ENCODE measurements around the gene DNHD1. TPM values are rescaled to one million over a fixed set of nuclear protein-coding genes. Genes with fewer than 3 reads are reported as not detected.

The DNHD1 gene
- polyA plus RNA-seq, 3 donors: 7.3 to 13.4 (median 7.3) TPM

DNA sequence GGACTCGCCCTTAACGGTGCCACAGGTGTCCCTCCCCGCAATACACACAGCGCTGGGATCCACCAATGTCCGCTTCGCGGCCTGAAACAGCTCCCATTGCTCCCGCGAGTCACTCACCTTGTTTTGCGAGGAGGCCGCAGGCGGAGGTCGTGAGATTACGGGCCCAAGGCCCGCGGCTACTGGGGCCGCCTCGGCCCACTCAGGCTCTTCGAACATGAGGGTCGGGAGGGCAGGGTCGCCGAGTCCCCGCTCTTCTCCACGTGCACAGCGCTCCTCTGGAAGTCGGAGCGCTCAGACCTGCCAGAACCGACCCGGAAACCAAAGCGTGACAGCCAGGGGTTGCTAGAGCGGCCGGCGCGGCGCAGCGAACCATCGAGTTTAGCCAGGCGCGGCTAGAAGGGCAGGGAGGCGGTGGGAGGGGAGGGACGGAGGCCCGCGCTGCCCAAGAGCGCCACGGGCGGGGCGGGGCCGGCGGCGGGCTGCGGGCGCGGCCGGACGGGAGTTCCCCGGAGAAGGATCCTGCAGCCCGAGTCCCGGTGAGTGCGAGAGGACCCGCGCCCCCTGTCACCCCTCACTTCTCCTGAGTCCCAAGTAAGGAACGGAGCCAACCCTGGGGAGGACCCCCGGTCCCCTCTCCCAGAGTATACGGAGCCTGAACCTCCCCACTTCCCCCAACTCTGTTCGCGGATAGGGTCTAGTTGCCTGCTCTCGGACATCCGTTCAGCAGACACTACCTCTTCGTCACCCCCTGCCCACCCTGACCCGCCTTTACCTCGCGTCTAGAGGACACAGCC is 106.4 kb downstream of the DNHD1 start, which contains the start of the genes ILK and RRP8:
TSS of gene ILK (plus strand) at position 488 of the 794 bp plus-strand sequence. CDS start 498 bp downstream, outside the sequence.
TSS of gene RRP8 (minus strand) at position 330 of the 794 bp plus-strand sequence. CDS start at position 216, 114 bp downstream.
- DNase-seq (ENCODE audit: extremely low read depth in 1 of 11, low read depth in 9 of 11, low spot score in 4 of 11): peak; percentile 66 to 91 (median 84)

DNA sequence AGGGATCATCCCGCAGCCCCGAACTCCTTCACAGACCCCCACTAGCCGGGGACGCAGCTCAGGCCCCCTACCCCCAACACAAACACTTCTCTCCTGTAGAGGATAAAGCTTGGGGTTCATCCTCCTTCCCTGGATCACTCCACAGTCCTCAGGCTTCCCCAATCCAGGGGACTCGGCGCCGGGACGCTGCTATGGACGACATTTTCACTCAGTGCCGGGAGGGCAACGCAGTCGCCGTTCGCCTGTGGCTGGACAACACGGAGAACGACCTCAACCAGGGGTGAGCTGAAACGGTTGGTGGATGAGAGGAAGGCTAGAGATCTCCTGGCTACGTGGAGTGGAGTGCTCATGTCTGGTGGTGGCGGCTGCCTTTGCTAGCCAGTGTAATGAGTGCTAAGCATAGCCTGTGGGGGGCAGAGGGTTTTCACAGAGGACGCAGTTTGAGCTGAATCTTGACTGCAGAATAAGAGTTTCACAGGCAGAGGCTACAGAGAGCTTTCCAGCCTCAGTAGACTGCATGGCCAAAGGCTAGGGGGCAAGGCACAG is 107.1 kb downstream of the DNHD1 start:
- peak in 6 of 11 donors; percentile 39 to 78 (median 64) for DNase-seq (ENCODE audit: extremely low read depth in 1 of 11, low read depth in 9 of 11, low spot score in 4 of 11)

DNA sequence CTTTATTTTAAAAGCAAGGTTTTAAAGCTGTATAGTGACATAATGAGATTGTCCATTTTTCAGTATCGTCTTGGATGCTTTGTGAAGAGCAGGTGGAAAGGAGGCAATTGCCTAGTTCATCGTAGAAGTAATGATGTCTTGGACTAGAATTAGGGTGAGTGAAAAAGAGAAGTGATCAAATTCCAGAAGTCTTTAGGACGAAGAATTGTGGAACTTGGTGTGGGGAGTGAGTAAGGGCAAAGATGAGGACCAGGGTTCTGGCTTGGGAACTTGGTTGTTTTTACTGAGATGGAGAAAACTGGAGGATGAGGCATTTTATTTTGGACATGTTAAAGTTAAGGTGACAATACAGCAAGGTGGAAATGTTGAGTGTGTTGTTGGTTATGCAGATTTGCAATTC is 107.7 kb downstream of the DNHD1 start:
- DNase-seq (ENCODE audit: extremely low read depth in 1 of 11, low read depth in 9 of 11, low spot score in 4 of 11): peak in 1 of 11 donors; percentile 11

DNA sequence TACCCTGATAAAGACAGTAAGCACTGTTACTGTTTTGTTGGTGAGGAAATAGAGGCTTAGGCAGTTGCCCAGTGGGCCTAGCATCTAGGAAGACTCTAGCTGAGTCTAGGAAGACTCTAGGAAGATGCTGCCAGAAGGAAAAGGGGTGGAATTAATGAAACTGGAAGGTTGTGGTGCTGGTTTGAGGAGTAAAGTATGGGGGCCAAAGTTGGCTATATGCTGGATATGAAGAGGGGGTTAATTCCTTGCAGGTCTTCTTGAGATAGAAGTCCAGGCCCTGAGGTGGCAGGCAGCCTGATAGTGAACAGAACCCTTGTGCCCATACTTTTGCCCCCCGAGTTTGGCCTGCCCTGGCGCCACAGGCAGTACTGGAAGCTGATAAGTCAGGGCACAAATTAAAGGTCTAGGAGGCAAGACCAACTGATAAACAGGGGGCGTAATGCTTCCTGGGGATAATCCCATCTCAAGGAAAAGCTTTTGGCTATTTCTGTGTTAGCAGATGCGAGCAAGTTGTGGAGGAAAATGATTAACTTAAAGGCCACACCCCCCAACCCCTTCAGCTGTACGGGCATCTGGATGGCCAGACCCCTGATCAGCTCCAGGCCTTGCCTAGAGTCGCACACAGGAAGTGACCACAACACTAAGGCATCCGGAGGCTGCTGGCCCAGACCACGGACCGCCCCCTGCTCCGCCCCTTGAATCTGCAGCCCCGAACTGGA is 109.5 kb downstream of the DNHD1 start:
- peak; percentile 77 to 96 (median 87) for DNase-seq (ENCODE audit: extremely low read depth in 1 of 11, low read depth in 9 of 11, low spot score in 4 of 11)

DNA sequence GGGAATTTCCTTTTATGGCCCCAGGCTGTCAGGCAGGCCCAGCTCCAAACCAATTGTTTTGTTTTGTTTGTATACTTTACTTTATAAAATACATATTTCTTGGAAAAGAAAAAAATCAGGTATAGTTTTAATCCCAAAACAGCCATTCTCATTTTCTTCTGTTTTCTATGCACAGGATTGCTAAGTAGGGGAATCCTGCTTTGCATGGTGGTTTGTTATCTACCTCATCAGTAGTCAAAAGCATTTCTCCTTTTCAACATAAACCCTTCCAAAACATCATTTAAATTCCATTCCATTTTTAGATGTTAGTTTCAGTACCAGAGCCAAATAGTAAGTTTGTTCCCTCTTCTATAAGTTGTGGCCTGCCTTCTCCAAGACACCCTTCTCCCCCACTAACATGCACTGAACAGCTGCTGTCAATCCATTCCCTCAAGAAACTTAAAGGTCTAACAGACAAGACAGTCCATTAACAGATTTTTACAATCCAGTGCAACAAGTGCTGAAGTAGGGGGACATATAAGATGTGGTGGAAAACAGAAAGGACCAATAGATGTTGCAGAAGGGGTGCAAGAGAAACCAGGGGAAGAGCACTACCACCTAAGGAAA is 110.2 kb downstream of the DNHD1 start:
- DNase-seq (ENCODE audit: extremely low read depth in 1 of 11, low read depth in 9 of 11, low spot score in 4 of 11): no peak

DNA sequence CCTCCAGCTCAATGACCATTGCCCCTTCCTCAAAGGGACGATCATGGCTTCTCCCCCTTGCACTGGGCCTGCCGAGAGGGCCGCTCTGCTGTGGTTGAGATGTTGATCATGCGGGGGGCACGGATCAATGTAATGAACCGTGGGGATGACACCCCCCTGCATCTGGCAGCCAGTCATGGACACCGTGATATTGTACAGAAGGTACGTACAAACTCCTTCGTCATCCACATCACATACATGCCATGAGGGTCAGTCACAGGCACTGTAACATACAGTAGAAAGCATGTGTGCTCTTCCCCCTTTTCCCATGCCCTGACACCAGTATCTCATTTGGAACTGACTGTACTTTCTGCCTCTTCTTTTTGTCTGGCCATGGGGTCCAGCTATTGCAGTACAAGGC is 110.9 kb downstream of the DNHD1 start:
- no peak for DNase-seq (ENCODE audit: extremely low read depth in 1 of 11, low read depth in 9 of 11, low spot score in 4 of 11)

DNA sequence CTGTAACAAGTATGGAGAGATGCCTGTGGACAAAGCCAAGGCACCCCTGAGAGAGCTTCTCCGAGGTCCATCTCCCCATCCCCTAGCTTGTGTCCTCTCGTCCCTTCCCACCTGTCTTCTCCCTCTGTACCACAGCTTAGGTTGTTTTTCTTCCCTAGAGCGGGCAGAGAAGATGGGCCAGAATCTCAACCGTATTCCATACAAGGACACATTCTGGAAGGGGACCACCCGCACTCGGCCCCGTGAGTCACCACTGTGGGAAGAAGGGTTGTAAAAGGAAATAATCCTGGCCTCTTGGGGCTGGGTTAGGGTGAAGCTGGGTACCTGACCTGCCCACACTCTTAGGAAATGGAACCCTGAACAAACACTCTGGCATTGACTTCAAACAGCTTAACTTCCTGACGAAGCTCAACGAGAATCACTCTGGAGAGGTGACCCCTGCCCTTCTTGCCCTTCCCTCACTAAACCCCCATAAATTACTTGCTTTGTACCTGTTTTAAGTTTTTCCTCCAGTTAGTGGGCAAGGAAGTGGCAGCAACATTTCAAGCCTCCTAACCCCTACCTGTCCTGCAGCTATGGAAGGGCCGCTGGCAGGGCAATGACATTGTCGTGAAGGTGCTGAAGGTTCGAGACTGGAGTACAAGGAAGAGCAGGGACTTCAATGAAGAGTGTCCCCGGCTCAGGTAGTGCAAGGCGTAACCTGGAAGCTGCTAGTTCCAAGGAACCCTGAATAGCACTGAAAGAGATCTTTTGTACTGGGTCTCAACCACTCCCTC is 111.8 kb downstream of the DNHD1 start:
- no peak for DNase-seq (ENCODE audit: extremely low read depth in 1 of 11, low read depth in 9 of 11, low spot score in 4 of 11)

DNA sequence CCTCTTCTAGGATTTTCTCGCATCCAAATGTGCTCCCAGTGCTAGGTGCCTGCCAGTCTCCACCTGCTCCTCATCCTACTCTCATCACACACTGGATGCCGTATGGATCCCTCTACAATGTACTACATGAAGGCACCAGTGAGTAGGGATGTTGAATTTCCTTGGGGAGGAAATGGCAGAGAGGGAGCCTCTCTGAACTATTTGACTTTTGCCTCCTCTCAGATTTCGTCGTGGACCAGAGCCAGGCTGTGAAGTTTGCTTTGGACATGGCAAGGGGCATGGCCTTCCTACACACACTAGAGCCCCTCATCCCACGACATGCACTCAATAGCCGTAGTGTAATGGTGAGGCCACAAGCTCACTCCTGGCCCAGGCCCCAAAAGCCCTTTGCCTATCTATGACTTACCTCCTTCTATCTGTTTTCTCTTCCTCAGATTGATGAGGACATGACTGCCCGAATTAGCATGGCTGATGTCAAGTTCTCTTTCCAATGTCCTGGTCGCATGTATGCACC is 112.5 kb downstream of the DNHD1 start:
- DNase-seq (ENCODE audit: extremely low read depth in 1 of 11, low read depth in 9 of 11, low spot score in 4 of 11): no peak

DNA sequence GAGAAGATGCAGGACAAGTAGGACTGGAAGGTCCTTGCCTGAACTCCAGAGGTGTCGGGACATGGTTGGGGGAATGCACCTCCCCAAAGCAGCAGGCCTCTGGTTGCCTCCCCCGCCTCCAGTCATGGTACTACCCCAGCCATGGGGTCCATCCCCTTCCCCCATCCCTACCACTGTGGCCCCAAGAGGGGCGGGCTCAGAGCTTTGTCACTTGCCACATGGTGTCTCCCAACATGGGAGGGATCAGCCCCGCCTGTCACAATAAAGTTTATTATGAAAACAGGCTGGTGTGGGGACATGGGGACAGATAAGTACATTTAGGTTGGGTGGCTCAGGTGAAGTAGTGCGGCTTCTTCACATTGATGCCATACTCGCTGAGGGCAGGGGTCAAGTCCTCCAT is 113.5 kb downstream of the DNHD1 start:
- no peak for DNase-seq (ENCODE audit: extremely low read depth in 1 of 11, low read depth in 9 of 11, low spot score in 4 of 11)

DNA sequence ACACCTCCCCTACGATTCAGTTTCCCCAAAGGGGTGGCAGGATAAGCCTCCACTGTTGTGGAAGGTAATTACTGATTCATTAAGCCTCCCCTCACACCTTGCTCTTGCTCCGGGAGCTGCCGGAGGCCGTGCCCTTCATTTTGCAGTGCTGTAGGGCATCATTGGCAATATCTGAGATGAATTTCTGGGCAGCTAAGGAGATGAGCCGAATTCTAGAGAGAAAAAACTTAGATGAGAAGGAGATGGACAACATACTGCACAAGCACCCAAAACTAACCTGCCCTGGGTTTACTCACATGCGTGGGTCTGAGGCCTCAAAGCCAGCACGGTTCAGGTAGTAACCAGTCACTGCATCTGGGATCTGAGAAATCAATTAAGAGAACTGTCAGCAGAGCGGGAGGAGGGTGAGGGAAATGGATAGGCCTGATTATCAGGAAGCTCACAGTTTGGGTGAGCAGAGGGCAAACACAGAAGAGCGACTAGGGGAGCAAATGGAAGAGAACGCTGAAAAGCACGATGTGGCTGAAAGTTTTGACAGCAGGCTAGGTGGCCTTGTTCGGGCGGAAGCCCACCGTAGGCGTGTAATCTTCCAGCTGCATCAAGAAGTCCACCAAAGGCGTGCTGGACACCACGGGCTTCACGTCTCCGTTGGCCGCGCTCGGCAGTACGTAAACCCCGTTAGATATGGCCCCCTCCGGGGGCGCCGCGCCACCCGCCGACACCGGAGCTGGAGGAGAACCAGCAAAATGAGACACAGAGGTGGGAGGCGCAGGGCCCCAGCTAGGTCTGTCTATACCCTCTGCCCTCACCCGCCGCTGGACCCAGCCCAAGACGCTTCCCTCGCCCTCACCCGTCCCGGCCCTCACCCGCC is 114.2 kb downstream of the DNHD1 start:
- peak in 1 of 11 donors; percentile 14 for DNase-seq (ENCODE audit: extremely low read depth in 1 of 11, low read depth in 9 of 11, low spot score in 4 of 11)

DNA sequence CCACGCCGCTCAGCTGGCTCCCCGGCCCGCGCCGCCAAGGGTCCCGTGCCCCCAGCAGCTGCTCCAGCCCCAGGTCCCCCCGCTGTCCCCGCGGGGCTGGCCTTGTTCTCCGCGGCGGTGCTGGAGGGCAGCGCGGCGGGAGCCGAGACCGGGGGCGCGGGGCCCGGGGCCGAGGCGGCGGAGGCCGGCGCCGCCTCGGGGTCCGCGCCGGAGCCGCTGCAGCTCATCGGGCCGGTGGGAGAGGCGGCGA is 114.8 kb downstream of the DNHD1 start:
- DNase-seq (ENCODE audit: extremely low read depth in 1 of 11, low read depth in 9 of 11, low spot score in 4 of 11): no peak

DNA sequence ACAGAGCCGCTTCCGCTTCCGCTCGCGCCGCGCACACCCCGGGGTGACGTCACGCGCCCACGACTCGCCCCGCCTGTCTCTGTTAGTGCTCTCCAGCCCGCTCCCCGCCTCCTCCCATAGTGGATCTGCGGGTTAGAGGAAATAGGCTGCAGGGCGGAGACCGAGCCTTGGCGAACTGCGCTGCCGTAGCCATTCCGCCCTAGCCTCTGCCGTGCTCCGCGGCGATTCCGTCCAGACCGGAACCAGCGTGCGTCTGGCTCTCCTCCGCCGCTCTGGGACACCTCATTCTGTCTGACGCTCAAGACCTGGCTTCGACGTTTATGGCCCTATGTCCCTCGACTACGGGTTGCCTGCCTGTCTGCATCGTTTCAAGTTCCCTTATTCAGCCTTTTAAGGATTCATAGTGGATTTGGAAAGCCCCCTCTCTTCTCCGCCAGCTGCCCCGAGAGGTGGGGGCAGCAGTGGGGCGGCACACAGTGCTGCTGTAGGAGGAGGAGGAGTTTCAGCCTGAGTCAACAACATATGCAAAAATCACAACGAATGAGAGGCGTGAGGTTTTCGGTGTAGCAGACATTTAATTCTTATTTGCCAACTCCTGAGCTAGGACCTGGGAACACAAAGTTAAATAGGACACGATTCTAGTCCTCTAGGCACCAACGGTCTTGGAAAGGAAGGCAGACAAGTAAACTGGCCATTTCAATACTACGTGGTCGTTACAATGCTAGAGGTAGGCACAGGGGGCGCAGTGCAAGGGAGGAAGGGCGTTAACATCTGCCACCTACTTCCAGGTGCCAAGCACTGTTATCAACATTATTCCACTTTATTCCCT is 115.3 kb downstream of the DNHD1 start, which contains the start of gene TAF10:
TSS of gene TAF10 (minus strand) at position 4 of the 829 bp plus-strand sequence. CDS start 27 bp downstream, outside the sequence.
- DNase-seq (ENCODE audit: extremely low read depth in 1 of 11, low read depth in 9 of 11, low spot score in 4 of 11): peak in 10 of 11 donors; percentile 83 to 95 (median 92)

DNA sequence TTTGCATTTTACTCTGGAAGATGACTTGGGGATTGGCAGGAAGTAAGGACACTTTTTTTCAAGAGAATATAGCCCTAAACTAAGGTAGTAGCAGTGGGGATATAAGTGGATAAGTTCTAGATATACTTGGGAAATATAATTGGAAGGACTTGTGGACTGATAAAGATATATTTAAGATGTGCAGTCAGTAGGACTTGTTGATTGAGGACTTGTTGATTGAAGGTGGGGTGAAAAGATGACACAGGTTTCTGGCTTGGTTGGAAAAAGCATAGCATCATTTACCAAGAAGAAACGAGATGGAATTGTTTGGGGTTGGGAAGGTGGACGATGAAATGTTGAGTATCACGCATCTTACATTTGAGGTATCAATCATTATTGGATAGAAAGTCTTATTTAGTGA is 116.4 kb downstream of the DNHD1 start:
- DNase-seq (ENCODE audit: extremely low read depth in 1 of 11, low read depth in 9 of 11, low spot score in 4 of 11): no peak

DNA sequence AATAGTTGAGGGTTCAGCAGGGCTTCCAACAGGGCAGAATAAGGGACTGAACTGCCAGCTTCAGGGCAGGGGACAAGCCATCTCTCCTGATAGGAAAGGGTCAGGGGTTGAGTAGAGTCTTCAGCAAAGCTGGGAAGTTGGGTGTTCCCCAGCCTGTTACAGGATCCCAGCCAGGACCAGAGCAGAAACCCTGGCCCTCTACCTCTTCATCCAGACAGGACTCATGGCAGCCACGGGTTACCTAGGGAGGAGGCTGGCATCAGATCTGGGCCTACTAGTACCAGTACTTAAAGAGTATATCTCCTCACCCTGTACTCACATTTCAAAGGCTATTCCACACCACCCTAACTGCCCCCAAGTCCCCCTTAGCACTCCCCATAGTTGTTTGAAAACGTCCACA is 117.4 kb downstream of the DNHD1 start:
- DNase-seq (ENCODE audit: extremely low read depth in 1 of 11, low read depth in 9 of 11, low spot score in 4 of 11): no peak

DNA sequence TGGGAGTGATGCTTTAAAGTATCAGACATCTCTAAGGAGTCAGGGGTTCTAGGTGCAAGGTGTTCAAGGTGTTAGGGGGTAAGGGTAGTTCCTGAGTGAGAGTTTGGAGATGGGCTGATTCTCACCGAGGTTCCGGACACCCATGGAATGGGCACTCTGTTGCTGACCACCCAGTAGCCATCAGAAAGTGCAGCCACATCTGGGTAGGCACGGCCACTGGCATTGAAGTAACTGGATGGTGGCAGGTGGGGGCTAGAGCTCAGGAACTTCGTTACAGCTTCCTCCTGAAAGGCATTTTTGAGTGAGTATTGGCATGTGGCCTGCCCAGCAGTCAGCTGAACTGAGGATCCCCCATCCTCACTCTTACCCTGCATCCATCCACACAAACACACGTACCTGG is 118.0 kb downstream of the DNHD1 start:
- no peak for DNase-seq (ENCODE audit: extremely low read depth in 1 of 11, low read depth in 9 of 11, low spot score in 4 of 11)

DNA sequence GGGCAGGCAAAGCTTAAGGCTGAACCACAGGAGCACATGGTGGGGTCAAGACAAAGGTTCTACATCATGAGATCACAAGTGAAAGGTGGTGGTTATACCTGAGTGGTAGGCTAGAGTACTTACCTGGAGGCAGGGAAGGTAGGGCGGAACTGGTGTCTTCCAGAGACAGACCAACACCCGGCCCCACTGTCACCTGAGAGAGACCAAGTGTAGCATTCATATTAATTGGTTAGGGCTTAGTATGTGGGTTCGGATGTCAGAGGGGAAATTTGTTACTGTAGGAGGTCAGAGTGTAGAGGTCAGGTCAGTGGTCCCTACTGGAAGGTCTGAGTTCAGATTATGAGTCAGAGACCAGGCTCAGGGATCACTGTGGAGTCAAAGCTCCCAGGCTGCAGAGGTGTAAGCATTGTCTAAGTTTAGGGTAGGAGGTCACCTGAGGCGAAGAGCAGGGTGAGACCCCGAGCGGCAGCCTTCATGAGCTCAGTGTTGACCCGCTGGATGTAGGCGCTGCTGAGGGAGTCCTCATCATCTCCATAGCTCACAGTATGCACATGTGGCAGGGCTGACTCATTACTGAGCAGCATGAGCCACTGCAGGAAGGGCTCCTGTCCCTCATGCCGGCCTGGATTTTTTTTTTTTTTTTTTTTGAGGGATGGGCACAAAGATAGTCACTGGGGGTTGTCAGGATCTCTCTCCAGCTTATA is 119.0 kb downstream of the DNHD1 start:
- no peak for DNase-seq (ENCODE audit: extremely low read depth in 1 of 11, low read depth in 9 of 11, low spot score in 4 of 11)
